H1 (cell line): ENCODE measurements around the gene SATB2. TPM values are rescaled to one million over a fixed set of nuclear protein-coding genes. Genes with fewer than 3 reads are reported as not detected.

Experiments
- CTCF ChIA-PET: fragments of 300-600 bp; sonication (Branson Sonifier 250); formaldehyde crosslinking; loops from one replicate; lab custom pipeline; 2021; ENCODE audit not compliant: partially characterized antibody; lab: Charles Lee
- POLR2A ChIA-PET: fragments of 300-600 bp; sonication (Branson Sonifier 250); formaldehyde crosslinking; loops from one replicate; lab custom pipeline; 2021; ENCODE audit warnings: inconsistent platforms; ENCODE audit not compliant: partially characterized antibody; lab: Charles Lee
- DNase-seq, 2 experiments: peaks; one replicate each; pipeline versions ENCODE4 v3.0.0 to v3.0.0-alpha.2; 2010 to 2022; ENCODE audit warnings: low spot score in 2 of 2, low read depth in 1 of 2, mixed read lengths in 1 of 2
- FAIRE-seq: peaks from 2 replicates; lab custom pipeline; 2011; peaks lifted over from hg19 to GRCh38; lab: Jason Lieb, UNC
- H2AFZ ChIP-seq: 2 replicates; pipeline ENCODE4 v1.8.1; 2012; ENCODE audit warnings: low read length, inconsistent platforms
- H2AK5ac ChIP-seq: 2 replicates; pipeline ENCODE4 v1.6.1; 2013; ENCODE audit warnings: low read depth, low read length
- H2BK120ac ChIP-seq: replicated peaks from 2 replicates; pipeline ENCODE3; 2013; ENCODE audit warnings: low read depth, low read length, inconsistent platforms
- H2BK12ac ChIP-seq: 2 replicates; pipeline ENCODE4 v1.6.1; 2013; ENCODE audit warnings: low read depth, low read length
- H2BK15ac ChIP-seq: 2 replicates; pipeline ENCODE4 v1.6.1; 2013; ENCODE audit warnings: low read length
- H2BK20ac ChIP-seq: 2 replicates; pipeline ENCODE4 v1.6.1; 2013; ENCODE audit warnings: low read length
- H2BK5ac ChIP-seq: 2 replicates; pipeline ENCODE4 v1.6.1; 2013; ENCODE audit warnings: low read depth, low read length
- H3K14ac ChIP-seq: 2 replicates; pipeline ENCODE4 v1.6.1; 2013; ENCODE audit warnings: inconsistent platforms; ENCODE audit not compliant: insufficient read length
- H3K18ac ChIP-seq: 2 replicates; pipeline ENCODE4 v1.6.1; 2013; ENCODE audit warnings: low read length; ENCODE audit errors: extremely low read depth
- H3K23ac ChIP-seq: 2 replicates; pipeline ENCODE4 v1.6.1; 2013; ENCODE audit warnings: inconsistent platforms; ENCODE audit not compliant: insufficient read length
- H3K23me2 ChIP-seq: 2 replicates; pipeline ENCODE4 v1.6.1; 2013; ENCODE audit warnings: low read depth, low read length
- H3K27ac ChIP-seq: 2 replicates; pipeline ENCODE4 v1.6.1; 2011; ENCODE audit warnings: low read depth, low read length, inconsistent platforms
- H3K27me3 ChIP-seq, 4 experiments: replicated peaks in 1 of 4; 1 replicate in 1 of 4; 2 replicates in 3 of 4; pipeline versions ENCODE4 v1.6.1 to v1.8.1; 2011 to 2013; ENCODE audit warnings: low read length in 3 of 4, mild to moderate bottlenecking in 3 of 4, inconsistent platforms in 2 of 4, mixed read lengths in 2 of 4, moderate library complexity in 1 of 4; ENCODE audit not compliant: control insufficient read depth in 3 of 4, insufficient read depth in 3 of 4; ENCODE audit errors: extremely low read depth in 1 of 4
- H3K36me3 ChIP-seq, 4 experiments: 2 replicates each; pipeline versions ENCODE4 v1.6.1 to v1.8.1; 2011 to 2013; ENCODE audit warnings: mild to moderate bottlenecking in 4 of 4, low read length in 3 of 4, moderate library complexity in 2 of 4, control low read depth in 1 of 4, inconsistent platforms in 1 of 4; ENCODE audit not compliant: insufficient read depth in 4 of 4, control insufficient read depth in 2 of 4
- H3K4ac ChIP-seq: replicated peaks from 2 replicates; pipeline ENCODE3; 2013; ENCODE audit warnings: low read length, low read depth, mixed read lengths, inconsistent platforms; ENCODE audit not compliant: insufficient read length
- H3K4me1 ChIP-seq, 4 experiments: replicated peaks in 1 of 4; 1 replicate in 1 of 4; 2 replicates in 3 of 4; pipeline versions ENCODE4 v1.6.1 to v1.8.1; 2011 to 2013; ENCODE audit warnings: low read length in 3 of 4, inconsistent platforms in 2 of 4, mixed read lengths in 1 of 4; ENCODE audit not compliant: insufficient read depth in 4 of 4, control insufficient read depth in 3 of 4
- H3K4me2 ChIP-seq, 2 experiments: 2 replicates each; pipeline versions ENCODE4 v1.6.1 to v1.8.1; 2011 to 2013; ENCODE audit warnings: low read depth in 2 of 2, low read length in 2 of 2, control low read depth in 1 of 2, inconsistent platforms in 1 of 2, mild to moderate bottlenecking in 1 of 2; ENCODE audit not compliant: insufficient read depth in 1 of 2
- H3K4me3 ChIP-seq, 4 experiments: fragments of 200-600, 300-600 bp in 1 of 4; sonication (generic), shearing (Covaris generic), sonication (Bioruptor Twin) in 1 of 4; 2 replicates each; pipeline versions ENCODE4 v1.5.1 to v1.8.1; 2011 to 2016; ENCODE audit warnings: low read length in 4 of 4, low read depth in 3 of 4, control low read depth in 2 of 4, inconsistent platforms in 2 of 4, mild to moderate bottlenecking in 2 of 4, mixed read lengths in 1 of 4, moderate library complexity in 1 of 4; ENCODE audit not compliant: insufficient read depth in 2 of 4; ENCODE audit errors: extremely low read depth in 1 of 4
- H3K56ac ChIP-seq: replicated peaks from 2 replicates; pipeline ENCODE3; 2013; ENCODE audit warnings: low read depth, mild to moderate bottlenecking, mixed read lengths, low read length, inconsistent platforms; ENCODE audit not compliant: insufficient read length
- H3K79me1 ChIP-seq: 2 replicates; pipeline ENCODE4 v1.6.1; 2013; ENCODE audit warnings: low read depth, low read length, control low read depth
- H3K79me2 ChIP-seq, 2 experiments: 2 replicates each; pipeline versions ENCODE4 v1.6.1 to v1.8.1; 2012 to 2013; ENCODE audit warnings: low read length in 2 of 2, mild to moderate bottlenecking in 2 of 2, inconsistent platforms in 1 of 2; ENCODE audit not compliant: insufficient read depth in 2 of 2, control insufficient read depth in 1 of 2
- H3K9ac ChIP-seq, 4 experiments: replicated peaks in 1 of 4; 1 replicate in 1 of 4; 2 replicates in 3 of 4; pipeline versions ENCODE4 v1.6.1 to v1.8.1; 2011 to 2013; ENCODE audit warnings: low read depth in 3 of 4, low read length in 3 of 4, control low read depth in 2 of 4, mild to moderate bottlenecking in 2 of 4, moderate library complexity in 2 of 4, inconsistent platforms in 1 of 4; ENCODE audit errors: extremely low read depth in 1 of 4
- H3K9me3 ChIP-seq, 2 experiments: 2 replicates each; pipeline versions ENCODE4 v1.6.1 to v1.8.1; 2012 to 2013; ENCODE audit warnings: mild to moderate bottlenecking in 2 of 2, moderate library complexity in 2 of 2, control low read depth in 1 of 2, inconsistent platforms in 1 of 2, low read depth in 1 of 2, low read length in 1 of 2, mixed read lengths in 1 of 2; ENCODE audit not compliant: insufficient read depth in 2 of 2
- H4K20me1 ChIP-seq, 2 experiments: replicated peaks in 1 of 2; 2 replicates each; pipeline versions ENCODE3 to v1.8.1; 2011 to 2013; ENCODE audit warnings: inconsistent platforms in 2 of 2, low read length in 2 of 2, mild to moderate bottlenecking in 1 of 2; ENCODE audit not compliant: insufficient read depth in 2 of 2, control insufficient read depth in 1 of 2
- H4K5ac ChIP-seq: 2 replicates; pipeline ENCODE4 v1.6.1; 2013; ENCODE audit warnings: low read length, low read depth, mixed read lengths, inconsistent platforms; ENCODE audit not compliant: insufficient read length
- H4K8ac ChIP-seq: 2 replicates; pipeline ENCODE4 v1.8.0; 2013; ENCODE audit warnings: mild to moderate bottlenecking, moderate library complexity, low read length, inconsistent platforms; ENCODE audit not compliant: insufficient read depth; ENCODE audit errors: extremely low read depth
- H4K91ac ChIP-seq: replicated peaks from 2 replicates; pipeline ENCODE3; 2013; ENCODE audit warnings: low read length, mixed read lengths, inconsistent platforms; ENCODE audit not compliant: insufficient read length
- ATF3 ChIP-seq: IDR thresholded peaks from 2 replicates; pipeline ENCODE4 v1.6.1; 2011; ENCODE audit warnings: low read depth, mild to moderate bottlenecking, low read length; ENCODE audit not compliant: insufficient read depth
- CBX8 ChIP-seq: fragments of 300-800, 300-1000 bp; sonication (generic); IDR thresholded peaks from 2 replicates; pipeline ENCODE4 v1.7.1; 2016; ENCODE audit warnings: low read depth, low read length, borderline replicate concordance
- EZH2 ChIP-seq: fragments of 200-600 bp; sonication (generic); IDR thresholded peaks from 2 replicates; pipeline ENCODE4 v1.7.1; 2012; ENCODE audit warnings: low read depth, mild to moderate bottlenecking, moderate library complexity, low read length, inconsistent platforms; ENCODE audit not compliant: severe bottlenecking
- HDAC6 ChIP-seq: IDR thresholded peaks from one replicate; pipeline ENCODE4 v1.7.1; 2012; ENCODE audit warnings: low read depth, mild to moderate bottlenecking, inconsistent platforms, low read length, moderate library complexity
- JUND ChIP-seq: IDR thresholded peaks from 2 replicates; pipeline ENCODE4 v1.6.1; 2011; ENCODE audit warnings: mild to moderate bottlenecking, improper control_type of control experiment, low read length
- RBBP5 ChIP-seq: IDR thresholded peaks from 2 replicates; pipeline ENCODE4 v1.7.1; 2012; ENCODE audit warnings: low read depth, mild to moderate bottlenecking, inconsistent platforms, low read length, moderate library complexity, borderline replicate concordance
- RXRA ChIP-seq: IDR thresholded peaks from 2 replicates; pipeline ENCODE4 v1.6.1; 2011; ENCODE audit warnings: low read depth, mild to moderate bottlenecking, low read length, moderate library complexity; ENCODE audit not compliant: insufficient read depth
- TCF12 ChIP-seq: IDR thresholded peaks from 2 replicates; pipeline ENCODE4 v1.6.1; 2011; ENCODE audit warnings: low read depth, mild to moderate bottlenecking, low read length
- YY1 ChIP-seq: IDR thresholded peaks from 2 replicates; pipeline ENCODE4 v1.6.1; 2011; ENCODE audit warnings: low read depth, mild to moderate bottlenecking, low read length
- WGBS, 2 experiments: shearing (Covaris generic) in 1 of 2; methylation state at CpG; one replicate each; pipeline versions ENCODE4 v1.1.6 to v1.1.7; 2013 to 2015; ENCODE audit warnings: low lambda C conversion rate in 2 of 2, mixed read lengths in 2 of 2, inconsistent platforms in 1 of 2, low coverage in 1 of 2, missing lambda C conversion rate in 1 of 2; ENCODE audit not compliant: insufficient replicate concordance in 2 of 2, insufficient coverage in 1 of 2, insufficient read length in 1 of 2; ENCODE audit errors: extremely low coverage in 1 of 2, missing lambda C conversion rate in 1 of 2; 5-methylcytosine and 5-hydroxymethylcytosine counted together
- polyA plus RNA-seq, 7 experiments: library from polyadenylated mRNA; depleted of rRNA in 3 of 7; stranded (reverse) in 5 of 7; unstranded in 2 of 7; fragments of >200 nt in 5 of 7; fragments of 200-250 nt in 2 of 7; gene quantifications; 1 replicate in 5 of 7; 2 replicates in 1 of 7; 4 replicates in 1 of 7; pipeline versions ENCODE4 v1.2.1 to v1.2.3, GENCODE V29; 2011 to 2013; ENCODE audit warnings: missing spikeins in 2 of 7, mixed read lengths in 2 of 7
- total RNA-seq: library from RNA; stranded (reverse); fragmentation: NEBNext Ultra II Directional; extraction: Animal tissue kit (Norgen Biotek cat#: 25700); gene quantifications from 2 replicates; pipeline ENCODE4 v1.2.1, GENCODE V29; 2021

Gene SATB2
- total and polyA plus RNA-seq, 2 of the 8 experiments (the other 6 are each of a cell fraction or from before 2014, with no cell fraction given), result 1.3 to 5.7 TPM

GRCh38 chr2:199424160-199424559, 33.6 kb downstream of the SATB2 start:
- no peaks in the 10 kb centered on the region for H4K20me1 ChIP-seq
- CTCF ChIA-PET, result interaction anchor here (0.9 to 2.3 kb wide), 3 partner anchors 18 to 62 kb away, joined by 3 to 10 read pairs (median 3); no protein-coding TSS in a partner anchor

More at GRCh38 chr2:199424160-199424559, 33.6 kb downstream of the SATB2 start:
- no peak overlapping the region for H2BK12ac ChIP-seq
- no peak overlapping the region for H2AK5ac ChIP-seq
- H2BK120ac ChIP-seq, result no peak overlapping the region
- POLR2A ChIA-PET, result no interaction called here
- no peak overlapping the region for H4K5ac ChIP-seq
- H3K79me2 ChIP-seq, result no peaks in the 10 kb centered on the region
- H3K4ac ChIP-seq, result no peak overlapping the region
- WGBS, 2 experiments, result 66% methylated on average over 4 of the region's 4 CpGs; no CpG with 5 or more reads in 1 of the 2 experiments
- no peak overlapping the region for H2BK15ac ChIP-seq
- TF ChIP-seq RXRA (no peak), EZH2 (no peak), RBBP5 (no peak), HDAC6 (no peak), YY1 (no peak), TCF12 (no peak), CBX8 (no peak), JUND (no peak), ATF3 (no peak)
- TF ChIP-seq, all 59 proteins: peak for 0
- H3K9me3 ChIP-seq, result no peaks in the 10 kb centered on the region
- no peak overlapping the region for H3K23ac ChIP-seq
- no peak overlapping the region for H2BK20ac ChIP-seq
- no peak overlapping the region for H3K56ac ChIP-seq
- H3K14ac ChIP-seq, result no peak overlapping the region
- no peaks in the 10 kb centered on the region for H3K23me2 ChIP-seq
- DNase-seq (no peak), FAIRE-seq (no peak)
- no peak overlapping the region for H3K4me3 ChIP-seq
- H3K36me3 ChIP-seq, result no peaks in the 10 kb centered on the region
- H3K9ac ChIP-seq, result no peak overlapping the region
- H2AFZ ChIP-seq, result no peak overlapping the region
- no peak overlapping the region for H3K18ac ChIP-seq
- H4K91ac ChIP-seq, result no peak overlapping the region
- peaks cover 0 to 4% (median 0%) of the 10 kb centered on the region in 4 experiments; a peak in 1 of 7 replicates for H3K4me1 ChIP-seq
- H3K79me1 ChIP-seq, result no peaks in the 10 kb centered on the region
- no peak overlapping the region; a peak in 1 of 4 replicates for H3K4me2 ChIP-seq
- H3K27ac ChIP-seq, result no peak overlapping the region
- H3K27me3 ChIP-seq, result no peaks in the 10 kb centered on the region; a peak in 1 of 7 replicates
- H4K8ac ChIP-seq, result no peak overlapping the region
- no peak overlapping the region for H2BK5ac ChIP-seq
